Activated T-cell treated with anti-CD3 and anti-CD28 coated beads, Interleukin-2, amount 50 U/mL, for 72 hours (primary cell): ENCODE results near the gene STARD10. TPM values are rescaled to one million over a fixed set of nuclear protein-coding genes. Genes with fewer than 3 reads are reported as not detected.
A peak's percentile ranks its signal among the peaks of the same experiment; 100 is the strongest.

Source experiments
- ATAC-seq, 2 donors: fragments of 150-1000 bp; cut with Tn5 transposase; replicated peaks in 1 of 2; 2 replicates each; pipeline ENCODE4 v1.10.0; 2021; ENCODE audit warnings: moderate library complexity in 2 of 2, mild to moderate bottlenecking in 1 of 2
- DNase-seq, 2 donors: peaks; one replicate each; pipeline ENCODE4 v3.0.0; 2021 to 2022; ENCODE audit warnings: mixed read lengths in 1 of 2
- H3K27ac Mint-ChIP-seq: one replicate; pipeline ENCODE4 v1.8.0; 2022; ENCODE audit warnings: mild to moderate bottlenecking, moderate library complexity, mixed read lengths
- H3K27me3 Mint-ChIP-seq: one replicate; pipeline ENCODE4 v1.8.0; 2022; ENCODE audit warnings: low read depth, mixed read lengths
- H3K36me3 Mint-ChIP-seq, 2 donors: one replicate each; pipeline ENCODE4 v1.8.0; 2022; ENCODE audit warnings: mixed read lengths in 2 of 2, mild to moderate bottlenecking in 1 of 2; ENCODE audit not compliant: insufficient read depth in 2 of 2
- H3K4me1 Mint-ChIP-seq: one replicate; pipeline ENCODE4 v1.8.0; 2022; ENCODE audit warnings: low read depth, mixed read lengths
- H3K4me3 Mint-ChIP-seq, 2 donors: one replicate each; pipeline ENCODE4 v1.8.0; 2022; ENCODE audit warnings: mild to moderate bottlenecking in 2 of 2, mixed read lengths in 2 of 2, moderate library complexity in 2 of 2
- H3K9me3 Mint-ChIP-seq, 2 donors: one replicate each; pipeline ENCODE4 v1.8.0; 2022; ENCODE audit warnings: mixed read lengths in 2 of 2
- total RNA-seq, 2 donors: library from RNA; stranded (reverse); gene quantifications; one replicate each; pipeline ENCODE4 v1.2.3, GENCODE V29; 2022

STARD10 gene
- total RNA-seq, 2 donors from 2014 or later: 31.9 to 41.3 TPM

- DNase-seq (no peak), ATAC-seq (no peak)
- Mint-ChIP-seq H3K9me3 (no peaks in the 10 kb centered on the region), H3K4me1 (no peaks in the 10 kb centered on the region), H3K36me3 (no peaks in the 10 kb centered on the region), H3K27me3 (no peaks in the 10 kb centered on the region), H3K27ac (no peak overlapping the region), H3K4me3 (no peak overlapping the region)
Measured at GRCh38 chr11:72768581-72768980, 25.3 kb downstream of the STARD10 start.

DNA sequence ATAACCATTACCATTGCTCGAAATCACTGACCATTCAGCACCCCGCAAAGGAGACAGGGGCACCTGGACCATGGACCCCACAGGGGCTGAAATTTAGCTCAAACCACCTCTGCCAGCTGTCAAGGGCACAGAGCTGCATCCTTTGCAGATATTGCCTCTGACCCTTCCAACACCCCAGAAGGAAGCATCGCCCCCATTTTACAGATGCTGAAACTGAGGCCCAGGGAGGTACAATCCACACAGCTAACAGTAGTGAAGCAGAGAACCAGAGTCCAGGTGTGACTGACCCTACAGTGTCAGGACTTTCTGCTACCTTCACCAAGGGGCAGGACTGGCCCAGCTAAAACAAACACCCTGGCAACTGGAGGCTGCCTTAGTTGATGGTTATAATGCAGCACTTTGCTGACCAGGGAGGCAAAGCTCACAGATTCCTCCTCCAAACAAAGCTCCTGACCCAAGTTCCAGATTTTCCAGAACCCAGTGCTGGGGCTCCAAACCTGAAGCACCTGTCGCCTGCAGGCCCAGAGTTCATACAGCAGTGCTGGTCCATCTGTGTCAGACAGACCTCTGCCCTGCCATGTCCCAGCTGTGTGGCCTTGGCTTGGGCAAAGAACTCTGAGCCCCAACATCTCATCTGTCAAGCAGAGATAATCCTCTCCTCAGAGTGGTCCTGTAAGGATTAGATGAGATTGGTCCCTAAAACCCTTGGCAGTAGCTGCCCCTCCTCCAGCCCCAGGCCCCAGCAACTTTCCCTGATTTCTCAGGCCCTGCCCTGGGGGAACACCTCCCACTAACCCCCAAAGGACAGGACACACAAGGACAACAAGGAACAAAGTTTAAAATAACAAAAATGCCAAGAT lies 26.4 kb downstream of the STARD10 start:
- H3K27me3 Mint-ChIP-seq: no peaks in the 10 kb centered on the region
- DNase-seq: no peak
- no peak overlapping the region for H3K27ac Mint-ChIP-seq
- ATAC-seq: no peak
- no peaks in the 10 kb centered on the region for H3K36me3 Mint-ChIP-seq
- H3K4me3 Mint-ChIP-seq: no peak overlapping the region
- no peaks in the 10 kb centered on the region for H3K9me3 Mint-ChIP-seq
- peaks cover 11% of the 10 kb centered on the region for H3K4me1 Mint-ChIP-seq

DNA sequence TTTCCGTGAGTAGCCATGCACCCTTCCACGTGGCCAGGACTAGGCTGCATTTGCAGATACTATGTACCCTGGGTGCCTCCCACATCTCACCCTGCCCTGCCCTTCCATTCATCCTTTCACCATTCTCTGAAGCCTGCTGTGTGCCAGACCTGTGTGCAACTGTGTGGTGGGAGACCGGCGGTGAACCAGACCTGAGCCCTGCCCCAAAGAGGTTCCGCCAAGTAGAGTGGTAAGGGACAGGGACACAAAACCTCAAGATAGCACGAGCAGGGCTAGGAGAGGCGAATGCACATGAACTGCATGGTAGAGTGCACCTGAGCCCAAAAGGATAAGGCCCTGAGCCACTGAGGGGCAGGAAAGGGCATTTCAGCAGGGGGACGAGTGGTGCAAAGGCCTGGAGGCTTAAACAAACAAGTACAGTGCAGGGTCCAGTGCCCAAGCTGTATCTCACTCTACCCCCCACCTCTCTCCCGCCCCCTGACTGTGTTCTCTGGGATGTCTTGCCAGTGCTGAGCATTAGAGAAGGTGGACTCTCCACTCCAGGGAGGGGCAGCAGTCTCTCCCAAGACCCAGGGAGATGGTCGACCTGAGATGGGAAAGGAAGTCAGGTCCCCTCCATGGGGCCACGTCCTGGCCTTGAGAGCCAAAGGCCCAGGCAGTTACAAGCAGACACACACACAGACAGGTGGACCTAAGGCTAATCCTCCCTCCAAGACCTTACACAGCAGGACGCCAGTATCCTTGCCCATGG lies 27.5 kb downstream of the STARD10 start:
- H3K27ac Mint-ChIP-seq: no peak overlapping the region
- H3K4me1 Mint-ChIP-seq: peaks cover 17% of the 10 kb centered on the region
- H3K36me3 Mint-ChIP-seq: no peaks in the 10 kb centered on the region
- DNase-seq (no peak), ATAC-seq (no peak)
- no peaks in the 10 kb centered on the region for H3K27me3 Mint-ChIP-seq
- H3K9me3 Mint-ChIP-seq: no peaks in the 10 kb centered on the region
- no peak overlapping the region for H3K4me3 Mint-ChIP-seq

- Mint-ChIP-seq H3K27me3 (no peaks in the 10 kb centered on the region), H3K27ac (no peak overlapping the region), H3K9me3 (no peaks in the 10 kb centered on the region), H3K4me3 (no peak overlapping the region), H3K36me3 (no peaks in the 10 kb centered on the region), H3K4me1 (peaks cover 24% of the 10 kb centered on the region)
- DNase-seq (no peak), ATAC-seq (no peak)
Measured at GRCh38 chr11:72764503-72764902, 29.3 kb downstream of the STARD10 start.

- no peak for ATAC-seq
- H3K9me3 Mint-ChIP-seq: no peaks in the 10 kb centered on the region
- no peaks in the 10 kb centered on the region for H3K27me3 Mint-ChIP-seq
Measured at GRCh38 chr11:72763823-72764222, 30.0 kb downstream of the STARD10 start.

DNA sequence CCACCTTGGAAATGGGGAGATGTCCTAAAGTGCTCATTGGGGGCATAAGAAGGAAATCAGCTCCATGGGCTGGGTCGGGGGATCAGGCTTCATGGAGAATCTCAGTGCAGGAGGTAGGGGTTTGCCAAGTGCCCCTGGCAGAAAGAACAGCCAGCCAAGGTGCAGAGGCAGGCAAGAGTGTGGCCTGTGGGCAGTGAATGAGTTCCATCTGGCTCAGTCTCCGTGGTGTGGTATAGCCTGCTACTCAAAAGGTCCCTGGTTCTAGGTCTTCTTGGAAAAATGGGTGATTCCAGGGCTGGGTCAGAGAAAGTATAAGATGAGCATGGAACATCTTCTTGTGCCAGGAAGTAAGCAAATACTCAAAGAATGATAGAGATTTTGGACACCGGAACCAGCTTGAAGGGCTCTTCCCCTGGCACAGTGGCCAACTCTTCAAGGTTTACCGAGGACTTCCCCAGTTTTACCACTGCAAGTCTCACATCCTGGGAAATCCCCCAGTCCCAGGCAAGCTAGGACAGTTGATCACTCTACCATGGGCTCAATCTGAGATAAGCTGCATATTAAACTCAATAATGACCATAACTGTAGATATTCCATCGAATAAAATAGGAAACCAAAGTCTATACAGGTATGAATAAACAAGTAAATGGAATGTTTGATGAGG lies 31.1 kb downstream of the STARD10 start:
- peak; percentile 86 to 92 for ATAC-seq
- H3K9me3 Mint-ChIP-seq: no peaks in the 10 kb centered on the region
- peak; percentile 44 to 50 for DNase-seq
- H3K27ac Mint-ChIP-seq: peak overlapping the region; percentile 84
- no peaks in the 10 kb centered on the region for H3K27me3 Mint-ChIP-seq
- peak overlapping the region; percentile 11 to 60 for H3K4me3 Mint-ChIP-seq
- H3K36me3 Mint-ChIP-seq: no peaks in the 10 kb centered on the region
- peaks cover 24% of the 10 kb centered on the region for H3K4me1 Mint-ChIP-seq

More at GRCh38 chr11:72763823-72764222, 30.0 kb downstream of the STARD10 start:
- H3K27ac Mint-ChIP-seq: no peak overlapping the region
- no peak overlapping the region for H3K4me3 Mint-ChIP-seq
- peaks cover 24% of the 10 kb centered on the region for H3K4me1 Mint-ChIP-seq
- H3K36me3 Mint-ChIP-seq: no peaks in the 10 kb centered on the region
- no peak for DNase-seq

GRCh38 chr11:72760539-72761405 lies 33.1 kb downstream of the STARD10 start:
- no peak for ATAC-seq
- Mint-ChIP-seq H3K27ac (no peak overlapping the region), H3K4me1 (peaks cover 24% of the 10 kb centered on the region), H3K9me3 (no peaks in the 10 kb centered on the region), H3K36me3 (no peaks in the 10 kb centered on the region), H3K4me3 (no peak overlapping the region), H3K27me3 (no peaks in the 10 kb centered on the region)
- no peak for DNase-seq

- Mint-ChIP-seq H3K9me3 (no peaks in the 10 kb centered on the region), H3K4me1 (peaks cover 24% of the 10 kb centered on the region), H3K27ac (no peak overlapping the region), H3K27me3 (no peaks in the 10 kb centered on the region), H3K36me3 (no peaks in the 10 kb centered on the region), H3K4me3 (no peak overlapping the region)
- ATAC-seq (no peak), DNase-seq (no peak)
Measured at GRCh38 chr11:72759468-72759985, 34.3 kb downstream of the STARD10 start.

DNA sequence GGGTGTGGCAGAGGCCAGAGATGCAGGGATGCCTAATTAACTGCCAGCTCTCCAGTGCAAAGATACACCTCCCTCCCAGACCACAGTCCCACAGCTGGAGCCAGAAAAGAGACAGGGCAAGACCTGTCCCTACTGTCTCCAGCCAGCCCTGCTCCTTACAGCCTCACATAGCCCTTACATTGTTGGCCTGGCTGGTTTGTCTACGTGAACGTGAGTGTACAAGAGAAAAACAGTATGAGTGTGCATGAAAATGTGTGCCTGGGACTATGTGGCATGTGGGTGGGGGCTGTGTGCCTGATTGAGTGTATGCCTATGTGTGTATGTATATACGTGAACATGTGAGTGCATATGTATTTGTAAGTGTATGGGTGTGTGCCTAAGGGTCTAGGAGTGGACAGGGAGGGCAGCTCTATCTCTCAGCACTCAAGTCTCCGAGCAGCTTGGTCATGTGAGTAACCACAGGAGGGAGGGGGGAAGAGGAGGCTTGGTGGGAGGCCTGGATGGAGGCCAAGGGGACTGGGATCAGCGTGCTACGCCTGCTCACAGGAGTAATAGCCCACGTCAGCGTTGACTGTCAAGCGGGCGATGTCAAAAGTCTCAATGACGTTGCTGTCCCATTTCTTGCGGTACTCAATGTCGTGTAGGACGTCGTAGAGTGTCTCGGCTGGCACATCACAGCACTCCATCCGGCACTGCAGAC lies 35.0 kb downstream of the STARD10 start:
- H3K9me3 Mint-ChIP-seq: no peaks in the 10 kb centered on the region
- ATAC-seq: no peak
- no peak overlapping the region for H3K27ac Mint-ChIP-seq
- peaks cover 24% of the 10 kb centered on the region for H3K4me1 Mint-ChIP-seq
- H3K27me3 Mint-ChIP-seq: no peaks in the 10 kb centered on the region
- H3K4me3 Mint-ChIP-seq: no peak overlapping the region
- no peak for DNase-seq
- no peaks in the 10 kb centered on the region for H3K36me3 Mint-ChIP-seq

DNA sequence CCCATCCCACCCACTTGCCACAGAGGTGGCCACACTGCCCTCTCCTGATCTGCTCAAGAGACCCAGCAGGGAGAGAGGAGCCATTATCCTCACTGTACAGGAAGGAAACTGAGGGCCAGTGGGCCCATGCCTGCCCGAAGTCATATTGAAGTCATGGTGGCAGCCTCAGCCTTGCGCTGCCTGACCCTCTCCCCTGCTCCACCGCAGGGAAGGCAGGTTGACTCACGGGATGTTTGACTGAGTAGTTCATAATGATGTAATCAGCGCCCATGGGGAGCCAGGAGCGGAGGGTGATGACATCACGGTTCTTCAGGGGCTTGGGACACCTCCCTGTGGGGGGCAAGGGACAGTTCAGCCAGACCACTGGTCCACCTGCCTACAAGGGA lies 35.5 kb downstream of the STARD10 start:
- Mint-ChIP-seq H3K36me3 (no peaks in the 10 kb centered on the region), H3K27me3 (no peaks in the 10 kb centered on the region), H3K27ac (no peak overlapping the region), H3K4me1 (peaks cover 24% of the 10 kb centered on the region), H3K4me3 (no peak overlapping the region), H3K9me3 (no peaks in the 10 kb centered on the region)
- ATAC-seq: no peak
- DNase-seq: no peak

- no peak overlapping the region for H3K27ac Mint-ChIP-seq
- no peaks in the 10 kb centered on the region for H3K27me3 Mint-ChIP-seq
- H3K9me3 Mint-ChIP-seq: no peaks in the 10 kb centered on the region
- ATAC-seq (no peak), DNase-seq (no peak)
- no peak overlapping the region for H3K4me3 Mint-ChIP-seq
- H3K36me3 Mint-ChIP-seq: no peaks in the 10 kb centered on the region
- H3K4me1 Mint-ChIP-seq: peaks cover 22% of the 10 kb centered on the region
Measured at GRCh38 chr11:72755713-72756285, 38.0 kb downstream of the STARD10 start.
